Pulmonary artery endothelial cell (primary cell): ENCODE data around the gene FCGBP. TPM values are rescaled to one million over a fixed set of nuclear protein-coding genes. Genes with fewer than 3 reads are reported as not detected.

ENCODE experiments used
- DNase-seq: peaks from one replicate; pipeline ENCODE4 v3.0.0-alpha.2; 2011; ENCODE audit warnings: low read depth, low spot score
- total RNA-seq: library from RNA; depleted of rRNA; stranded (reverse); fragments of >200 nt; gene quantifications from 2 replicates; pipeline ENCODE4 v1.2.3, GENCODE V29; 2014

FCGBP gene
- total RNA-seq, 1 donor from 2014 or later, result under 0.01 TPM

- DNase-seq, result no peak
Measured at GRCh38 chr19:39946532-39946931, 12.1 kb upstream of the FCGBP start.

DNA sequence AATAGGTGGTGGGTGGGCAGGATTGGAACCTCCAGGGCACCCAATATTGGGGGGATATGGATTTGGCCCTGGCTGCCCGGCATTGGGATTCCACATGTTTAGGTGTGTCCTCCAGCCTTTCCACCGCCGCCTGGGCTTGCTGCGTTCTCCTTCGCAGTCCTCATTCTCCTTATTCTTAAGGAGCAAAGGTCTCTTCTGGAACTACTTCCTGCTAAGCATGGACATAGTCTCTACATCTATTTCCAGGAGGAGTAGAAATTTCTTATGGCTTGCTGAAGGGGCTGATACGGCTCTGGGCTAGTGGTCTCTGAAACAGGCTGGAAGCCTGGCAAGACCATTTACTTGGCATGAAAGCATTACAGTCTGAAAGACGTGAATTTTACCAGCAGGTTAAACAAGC, 9.2 kb upstream of the FCGBP start:
- DNase-seq, result no peak

DNA sequence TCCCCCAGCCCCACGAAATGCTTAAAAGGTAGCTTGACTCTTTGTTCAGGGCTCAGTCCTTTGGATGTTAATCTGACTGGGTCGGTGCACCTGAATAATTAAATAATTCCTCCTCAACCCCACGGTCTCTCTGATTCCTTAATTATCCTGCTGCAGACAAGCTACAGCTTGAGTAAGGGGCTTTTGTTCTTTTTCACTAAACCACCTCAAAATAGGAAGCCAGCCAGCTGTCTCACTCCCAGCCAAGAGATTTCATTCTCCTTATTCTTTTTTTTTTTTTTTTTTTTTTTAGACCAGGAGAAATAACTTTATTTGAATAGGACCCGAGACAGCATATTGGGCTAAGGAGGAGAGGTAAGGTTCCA, 7.9 kb upstream of the FCGBP start:
- DNase-seq, result no peak

- no peak for DNase-seq
Measured at GRCh38 chr19:39941615-39942365, 7.4 kb upstream of the FCGBP start.

DNA sequence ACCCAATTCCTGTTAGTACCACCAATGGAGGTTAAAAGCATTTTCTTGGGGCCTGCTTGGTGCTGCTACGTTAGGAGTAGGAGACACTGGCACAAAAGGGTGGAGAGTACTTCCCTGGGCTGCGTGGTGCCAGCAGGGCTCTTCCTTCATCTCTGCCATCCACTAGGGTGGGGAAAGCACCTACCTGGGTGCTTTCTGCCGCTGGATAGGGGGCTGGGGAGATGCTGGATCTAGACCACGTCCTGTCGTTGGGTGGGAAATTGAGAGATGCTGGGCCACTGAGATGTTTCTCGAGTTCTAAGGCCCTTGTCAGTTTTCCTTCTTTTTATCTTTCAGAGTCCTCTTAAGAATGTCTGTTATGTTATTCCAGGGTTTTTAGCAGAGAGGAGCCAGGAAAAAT, 6.7 kb upstream of the FCGBP start:
- no peak for DNase-seq

DNA sequence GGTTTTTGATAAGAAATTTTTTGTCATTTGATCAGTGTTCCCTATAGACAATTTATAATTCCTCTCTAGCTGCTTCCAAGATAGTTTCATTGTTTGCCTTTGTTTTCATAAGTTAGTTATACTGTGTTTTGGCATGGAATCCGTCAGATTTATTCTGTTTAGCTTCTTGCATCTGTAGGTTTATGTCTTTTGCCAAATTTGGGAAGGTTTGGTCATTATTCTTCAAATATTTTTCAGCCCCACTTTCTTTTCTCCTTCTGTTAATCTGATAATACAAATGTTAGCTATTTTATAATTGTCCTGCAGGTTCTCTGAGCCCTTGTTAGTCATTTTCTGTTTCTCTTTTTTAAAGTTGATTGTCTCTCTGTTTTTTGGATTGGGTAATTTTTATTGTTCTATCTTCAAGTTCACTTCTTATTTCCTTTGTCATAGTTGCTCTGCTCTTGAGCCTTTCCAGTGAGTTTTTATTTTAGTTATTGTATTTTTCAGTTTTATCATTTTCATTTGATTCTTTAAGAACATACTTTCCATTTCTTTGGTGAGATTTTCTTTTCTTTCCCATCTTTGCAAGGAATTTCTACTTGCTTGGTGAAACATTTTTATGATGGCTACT, 5.9 kb upstream of the FCGBP start:
- no peak for DNase-seq

GRCh38 chr19:39939556-39939955, 5.1 kb upstream of the FCGBP start:
- no peak for DNase-seq

GRCh38 chr19:39937787-39938186, 3.4 kb upstream of the FCGBP start:
- DNase-seq, result no peak

DNA sequence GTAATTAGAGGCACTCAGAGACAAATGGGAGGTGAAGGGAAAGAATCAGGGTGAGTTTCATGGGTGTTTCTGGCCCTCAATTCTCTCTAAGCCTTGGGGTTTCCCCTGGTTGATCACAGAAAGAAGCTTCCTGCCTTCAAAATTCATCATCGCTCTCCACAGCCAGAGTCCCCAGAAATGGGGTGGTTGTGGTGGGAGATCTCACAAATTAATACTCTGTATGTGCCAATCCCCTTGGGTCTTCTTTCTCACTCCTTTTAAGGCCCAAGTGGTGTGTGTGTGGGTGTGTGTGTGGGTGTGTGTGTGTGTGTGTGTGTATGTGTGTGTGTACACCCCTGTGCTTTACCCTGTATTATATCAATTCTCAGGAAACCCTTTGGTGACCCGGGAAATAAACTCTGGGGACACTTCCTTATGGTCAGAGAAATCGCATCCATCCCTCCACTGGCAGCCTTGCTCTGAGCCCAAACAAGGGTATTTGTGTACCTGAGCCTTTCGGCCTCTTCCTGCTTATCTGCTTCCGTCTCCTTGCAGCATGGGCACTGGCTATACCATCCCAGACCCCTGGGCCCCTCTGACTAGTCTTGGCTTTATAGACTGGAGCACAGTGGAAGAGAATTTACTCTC, 2.8 kb upstream of the FCGBP start:
- no peak for DNase-seq

DNA sequence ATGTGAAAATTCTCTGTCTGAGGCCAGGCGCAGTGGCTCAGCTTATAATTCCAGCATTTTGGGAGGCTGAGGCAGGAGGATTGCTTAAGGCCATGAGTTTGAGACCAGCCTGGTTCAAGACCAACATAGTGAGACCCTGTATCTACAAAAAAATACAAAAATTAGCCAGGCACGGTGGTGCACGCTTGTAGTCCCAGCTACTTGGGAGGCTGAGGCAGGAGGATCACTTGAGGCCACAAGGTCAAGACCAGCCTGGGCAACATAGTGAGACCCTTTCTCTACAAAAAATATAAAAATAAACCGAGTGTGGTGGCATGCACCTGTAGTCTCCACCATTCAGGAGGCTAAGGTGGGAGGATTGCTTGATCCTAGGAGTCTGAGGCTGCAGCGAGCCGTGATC, 2.2 kb upstream of the FCGBP start:
- DNase-seq, result no peak

DNA sequence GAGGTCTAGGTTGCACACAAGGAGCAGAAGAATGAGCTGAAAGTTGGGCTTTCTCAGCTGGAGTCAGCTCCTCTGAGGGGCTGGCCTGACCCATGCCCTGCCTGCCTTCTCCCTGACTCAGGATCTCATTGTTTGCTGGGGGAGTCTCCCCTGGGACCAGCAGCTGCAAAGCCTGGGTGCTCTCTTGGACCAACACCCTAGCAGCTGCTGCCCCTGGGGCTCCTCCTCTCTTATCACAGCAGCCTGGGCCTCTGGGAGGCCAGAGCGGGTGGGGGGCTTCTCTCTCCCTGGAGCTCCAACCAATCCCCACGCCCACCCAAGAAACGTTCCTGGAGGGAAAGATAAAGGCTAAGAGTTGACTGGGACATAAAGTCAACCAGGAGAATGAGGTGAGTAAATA, 1.6 kb upstream of the FCGBP start:
- no peak for DNase-seq

DNA sequence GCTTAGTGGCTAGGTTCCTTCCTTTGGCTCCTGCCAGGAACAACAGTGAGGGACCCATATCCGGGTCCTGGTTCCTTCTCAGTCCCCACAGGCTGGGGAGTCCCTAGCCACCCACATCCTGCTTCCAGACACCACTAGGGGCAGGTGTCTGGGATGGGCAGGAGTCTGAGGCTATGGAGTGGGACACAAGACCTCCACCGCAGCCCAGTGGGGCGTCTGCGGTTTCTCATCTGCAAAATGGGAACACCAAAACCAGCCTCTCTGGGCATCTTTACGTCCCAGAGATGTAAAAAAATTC, 879 bp upstream of the FCGBP start:
- no peak for DNase-seq

DNA sequence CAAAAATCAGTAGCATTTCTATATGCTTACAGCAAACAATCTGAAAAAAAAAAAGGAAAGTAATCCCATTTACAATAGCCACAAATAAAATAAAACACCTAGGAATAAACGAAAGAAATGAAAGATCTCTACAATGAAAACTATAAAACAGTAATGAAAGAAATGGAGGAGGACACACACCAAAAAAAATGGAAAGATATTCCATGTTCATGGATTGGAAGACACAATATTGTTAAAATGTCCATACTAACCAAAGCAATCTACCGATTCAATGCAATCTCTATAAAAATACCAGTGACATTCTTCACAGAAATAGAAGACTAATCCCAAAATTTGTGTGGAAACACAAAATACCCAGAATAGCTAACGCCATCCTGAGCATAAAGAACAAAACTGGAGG, 4.7 kb downstream of the FCGBP start:
- no peak for DNase-seq

- no peak for DNase-seq
Measured at GRCh38 chr19:39928357-39928725, 6.1 kb downstream of the FCGBP start.

DNA sequence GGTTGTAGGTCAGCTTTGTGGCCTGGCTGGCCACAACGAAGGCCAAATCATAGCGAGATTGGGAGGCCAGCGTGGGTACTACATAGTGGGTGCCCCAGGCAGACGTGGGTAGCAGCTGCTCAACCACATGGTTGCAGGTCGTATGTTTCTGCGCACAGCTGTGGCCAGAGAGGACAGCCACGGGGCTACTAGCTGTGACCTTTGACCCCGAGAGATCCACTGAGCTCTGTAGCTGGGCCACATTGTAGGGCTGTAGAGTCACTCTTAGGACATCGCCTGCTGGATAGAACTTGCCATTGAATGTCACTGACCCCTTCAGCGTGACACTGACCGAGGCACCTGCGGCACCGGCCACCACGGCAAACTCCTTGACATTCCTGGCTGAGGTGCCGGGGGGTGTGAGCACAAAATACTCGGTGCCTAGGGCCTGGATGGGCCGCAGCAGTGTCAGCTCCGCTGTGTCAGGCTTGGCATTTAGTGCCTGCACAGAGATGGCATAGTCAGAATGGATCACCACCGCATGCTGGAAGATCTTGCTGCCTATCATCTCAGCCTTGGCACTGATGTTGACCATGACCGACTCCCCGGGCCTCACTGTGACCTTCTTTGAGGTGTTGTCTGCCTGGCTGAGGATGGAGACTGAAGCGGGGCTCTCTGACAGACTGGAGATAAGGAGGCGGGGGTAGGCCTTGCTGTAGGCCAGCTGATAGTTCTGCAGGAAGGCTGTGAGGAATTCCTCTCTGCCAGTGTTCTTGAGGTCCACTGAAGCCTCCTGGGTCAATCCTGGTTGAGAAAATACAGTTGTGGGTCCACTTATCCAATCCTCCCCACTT, 6.7 kb downstream of the FCGBP start:
- no peak for DNase-seq

- no peak for DNase-seq
Measured at GRCh38 chr19:39927076-39927475, 7.4 kb downstream of the FCGBP start.

GRCh38 chr19:39926170-39926760, 8.2 kb downstream of the FCGBP start:
- DNase-seq, result no peak

GRCh38 chr19:39924952-39925351, 9.5 kb downstream of the FCGBP start:
- DNase-seq, result no peak

GRCh38 chr19:39924389-39924788, 10.0 kb downstream of the FCGBP start:
- no peak for DNase-seq

DNA sequence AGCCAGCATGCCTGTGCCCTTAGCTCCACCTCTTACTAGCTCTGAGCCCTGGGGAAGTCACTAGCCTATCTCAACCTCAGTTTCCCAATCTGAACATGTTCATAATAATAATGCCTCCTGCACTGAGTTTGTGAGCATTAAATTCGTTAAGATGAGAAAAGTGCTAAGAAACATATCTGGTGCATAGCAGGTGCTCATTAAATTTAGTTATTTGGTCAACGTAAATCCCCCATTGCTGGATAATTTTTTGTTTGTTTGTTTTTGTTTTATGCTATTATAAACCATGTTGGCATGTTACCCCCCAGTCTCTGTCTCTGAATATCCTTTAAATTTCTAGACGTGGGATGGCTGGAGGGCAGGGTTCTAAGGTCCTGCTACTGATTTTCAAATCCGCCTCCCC, 10.6 kb downstream of the FCGBP start:
- no peak for DNase-seq

DNA sequence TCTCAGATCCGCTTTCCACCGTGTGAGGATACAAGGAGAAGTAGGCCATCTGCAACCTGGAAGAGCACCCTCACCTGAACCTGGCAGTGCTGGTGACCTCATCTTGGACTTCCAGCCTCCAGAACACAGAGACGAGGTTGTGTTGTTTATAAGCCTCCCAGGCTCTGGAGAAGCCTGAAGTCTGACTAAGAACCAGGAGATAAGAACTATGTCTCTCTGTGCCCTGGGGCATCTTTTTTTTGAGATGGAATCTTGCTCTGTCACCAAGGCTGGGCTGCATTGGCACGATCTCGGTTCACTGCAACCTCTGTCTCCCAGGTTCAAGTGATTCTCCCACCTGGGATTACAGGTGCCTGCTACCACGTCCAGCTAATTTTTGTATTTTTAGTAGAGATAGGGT, 14.5 kb downstream of the FCGBP start:
- no peak for DNase-seq

DNA sequence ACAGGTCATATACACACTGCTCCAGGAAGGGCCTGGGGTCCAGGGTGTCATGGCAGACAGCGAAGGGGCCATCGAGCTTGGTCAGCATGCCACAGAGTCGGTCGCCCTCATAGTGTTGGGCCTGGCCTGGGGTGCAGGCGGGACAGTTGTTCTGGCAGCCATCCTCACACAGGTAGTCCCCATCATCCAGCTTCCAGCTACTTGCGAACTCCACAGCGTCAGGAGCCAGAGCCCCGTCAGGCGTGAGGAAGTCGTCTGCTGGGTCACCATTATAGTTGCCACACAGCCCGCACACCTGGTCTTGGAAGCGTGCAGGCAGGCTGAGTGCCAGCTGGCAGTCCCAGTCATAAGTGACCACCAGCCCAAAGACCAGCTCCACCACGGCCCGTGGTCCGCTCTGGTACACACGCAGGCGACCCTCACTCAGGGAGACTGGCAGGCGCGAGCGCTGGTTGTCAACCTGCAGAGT, 16.2 kb downstream of the FCGBP start:
- no peak for DNase-seq
